H1 (cell line): Measurements from ENCODE around the gene PCNP. TPM values are rescaled to one million over a fixed set of nuclear protein-coding genes. Genes with fewer than 3 reads are reported as not detected.
A peak's percentile ranks its signal among the peaks of the same experiment; 100 is the strongest.

Experiments
- CTCF ChIA-PET: fragments of 300-600 bp; sonication (Branson Sonifier 250); formaldehyde crosslinking; loops from one replicate; lab custom pipeline; 2021; ENCODE audit not compliant: partially characterized antibody; lab: Charles Lee
- POLR2A ChIA-PET: fragments of 300-600 bp; sonication (Branson Sonifier 250); formaldehyde crosslinking; loops from one replicate; lab custom pipeline; 2021; ENCODE audit warnings: inconsistent platforms; ENCODE audit not compliant: partially characterized antibody; lab: Charles Lee
- DNase-seq, 2 experiments: peaks; one replicate each; pipeline versions ENCODE4 v3.0.0 to v3.0.0-alpha.2; 2010 to 2022; ENCODE audit warnings: low spot score in 2 of 2, low read depth in 1 of 2, mixed read lengths in 1 of 2
- FAIRE-seq: peaks from 2 replicates; lab custom pipeline; 2011; peaks lifted over from hg19 to GRCh38; lab: Jason Lieb, UNC
- H2AFZ ChIP-seq: 2 replicates; pipeline ENCODE4 v1.8.1; 2012; ENCODE audit warnings: low read length, inconsistent platforms
- H2AK5ac ChIP-seq: 2 replicates; pipeline ENCODE4 v1.6.1; 2013; ENCODE audit warnings: low read depth, low read length
- H2BK120ac ChIP-seq: replicated peaks from 2 replicates; pipeline ENCODE3; 2013; ENCODE audit warnings: low read depth, low read length, inconsistent platforms
- H2BK12ac ChIP-seq: 2 replicates; pipeline ENCODE4 v1.6.1; 2013; ENCODE audit warnings: low read depth, low read length
- H2BK15ac ChIP-seq: 2 replicates; pipeline ENCODE4 v1.6.1; 2013; ENCODE audit warnings: low read length
- H2BK20ac ChIP-seq: 2 replicates; pipeline ENCODE4 v1.6.1; 2013; ENCODE audit warnings: low read length
- H2BK5ac ChIP-seq: 2 replicates; pipeline ENCODE4 v1.6.1; 2013; ENCODE audit warnings: low read depth, low read length
- H3K14ac ChIP-seq: 2 replicates; pipeline ENCODE4 v1.6.1; 2013; ENCODE audit warnings: inconsistent platforms; ENCODE audit not compliant: insufficient read length
- H3K18ac ChIP-seq: 2 replicates; pipeline ENCODE4 v1.6.1; 2013; ENCODE audit warnings: low read length; ENCODE audit errors: extremely low read depth
- H3K23ac ChIP-seq: 2 replicates; pipeline ENCODE4 v1.6.1; 2013; ENCODE audit warnings: inconsistent platforms; ENCODE audit not compliant: insufficient read length
- H3K23me2 ChIP-seq: 2 replicates; pipeline ENCODE4 v1.6.1; 2013; ENCODE audit warnings: low read depth, low read length
- H3K27ac ChIP-seq: 2 replicates; pipeline ENCODE4 v1.6.1; 2011; ENCODE audit warnings: low read depth, low read length, inconsistent platforms
- H3K27me3 ChIP-seq, 4 experiments: replicated peaks in 1 of 4; 1 replicate in 1 of 4; 2 replicates in 3 of 4; pipeline versions ENCODE4 v1.6.1 to v1.8.1; 2011 to 2013; ENCODE audit warnings: low read length in 3 of 4, mild to moderate bottlenecking in 3 of 4, inconsistent platforms in 2 of 4, mixed read lengths in 2 of 4, moderate library complexity in 1 of 4; ENCODE audit not compliant: control insufficient read depth in 3 of 4, insufficient read depth in 3 of 4; ENCODE audit errors: extremely low read depth in 1 of 4
- H3K36me3 ChIP-seq, 4 experiments: 2 replicates each; pipeline versions ENCODE4 v1.6.1 to v1.8.1; 2011 to 2013; ENCODE audit warnings: mild to moderate bottlenecking in 4 of 4, low read length in 3 of 4, moderate library complexity in 2 of 4, control low read depth in 1 of 4, inconsistent platforms in 1 of 4; ENCODE audit not compliant: insufficient read depth in 4 of 4, control insufficient read depth in 2 of 4
- H3K4ac ChIP-seq: replicated peaks from 2 replicates; pipeline ENCODE3; 2013; ENCODE audit warnings: low read length, low read depth, mixed read lengths, inconsistent platforms; ENCODE audit not compliant: insufficient read length
- H3K4me1 ChIP-seq, 4 experiments: replicated peaks in 1 of 4; 1 replicate in 1 of 4; 2 replicates in 3 of 4; pipeline versions ENCODE4 v1.6.1 to v1.8.1; 2011 to 2013; ENCODE audit warnings: low read length in 3 of 4, inconsistent platforms in 2 of 4, mixed read lengths in 1 of 4; ENCODE audit not compliant: insufficient read depth in 4 of 4, control insufficient read depth in 3 of 4
- H3K4me2 ChIP-seq, 2 experiments: 2 replicates each; pipeline versions ENCODE4 v1.6.1 to v1.8.1; 2011 to 2013; ENCODE audit warnings: low read depth in 2 of 2, low read length in 2 of 2, control low read depth in 1 of 2, inconsistent platforms in 1 of 2, mild to moderate bottlenecking in 1 of 2; ENCODE audit not compliant: insufficient read depth in 1 of 2
- H3K4me3 ChIP-seq, 4 experiments: fragments of 200-600, 300-600 bp in 1 of 4; sonication (generic), shearing (Covaris generic), sonication (Bioruptor Twin) in 1 of 4; 2 replicates each; pipeline versions ENCODE4 v1.5.1 to v1.8.1; 2011 to 2016; ENCODE audit warnings: low read length in 4 of 4, low read depth in 3 of 4, control low read depth in 2 of 4, inconsistent platforms in 2 of 4, mild to moderate bottlenecking in 2 of 4, mixed read lengths in 1 of 4, moderate library complexity in 1 of 4; ENCODE audit not compliant: insufficient read depth in 2 of 4; ENCODE audit errors: extremely low read depth in 1 of 4
- H3K56ac ChIP-seq: replicated peaks from 2 replicates; pipeline ENCODE3; 2013; ENCODE audit warnings: low read depth, mild to moderate bottlenecking, mixed read lengths, low read length, inconsistent platforms; ENCODE audit not compliant: insufficient read length
- H3K79me1 ChIP-seq: 2 replicates; pipeline ENCODE4 v1.6.1; 2013; ENCODE audit warnings: low read depth, low read length, control low read depth
- H3K79me2 ChIP-seq, 2 experiments: 2 replicates each; pipeline versions ENCODE4 v1.6.1 to v1.8.1; 2012 to 2013; ENCODE audit warnings: low read length in 2 of 2, mild to moderate bottlenecking in 2 of 2, inconsistent platforms in 1 of 2; ENCODE audit not compliant: insufficient read depth in 2 of 2, control insufficient read depth in 1 of 2
- H3K9ac ChIP-seq, 4 experiments: replicated peaks in 1 of 4; 1 replicate in 1 of 4; 2 replicates in 3 of 4; pipeline versions ENCODE4 v1.6.1 to v1.8.1; 2011 to 2013; ENCODE audit warnings: low read depth in 3 of 4, low read length in 3 of 4, control low read depth in 2 of 4, mild to moderate bottlenecking in 2 of 4, moderate library complexity in 2 of 4, inconsistent platforms in 1 of 4; ENCODE audit errors: extremely low read depth in 1 of 4
- H3K9me3 ChIP-seq, 2 experiments: 2 replicates each; pipeline versions ENCODE4 v1.6.1 to v1.8.1; 2012 to 2013; ENCODE audit warnings: mild to moderate bottlenecking in 2 of 2, moderate library complexity in 2 of 2, control low read depth in 1 of 2, inconsistent platforms in 1 of 2, low read depth in 1 of 2, low read length in 1 of 2, mixed read lengths in 1 of 2; ENCODE audit not compliant: insufficient read depth in 2 of 2
- H4K20me1 ChIP-seq, 2 experiments: replicated peaks in 1 of 2; 2 replicates each; pipeline versions ENCODE3 to v1.8.1; 2011 to 2013; ENCODE audit warnings: inconsistent platforms in 2 of 2, low read length in 2 of 2, mild to moderate bottlenecking in 1 of 2; ENCODE audit not compliant: insufficient read depth in 2 of 2, control insufficient read depth in 1 of 2
- H4K5ac ChIP-seq: 2 replicates; pipeline ENCODE4 v1.6.1; 2013; ENCODE audit warnings: low read length, low read depth, mixed read lengths, inconsistent platforms; ENCODE audit not compliant: insufficient read length
- H4K8ac ChIP-seq: 2 replicates; pipeline ENCODE4 v1.8.0; 2013; ENCODE audit warnings: mild to moderate bottlenecking, moderate library complexity, low read length, inconsistent platforms; ENCODE audit not compliant: insufficient read depth; ENCODE audit errors: extremely low read depth
- H4K91ac ChIP-seq: replicated peaks from 2 replicates; pipeline ENCODE3; 2013; ENCODE audit warnings: low read length, mixed read lengths, inconsistent platforms; ENCODE audit not compliant: insufficient read length
- ASH2L ChIP-seq: fragments of 200-600, 300-600 bp; sonication (generic); IDR thresholded peaks from one replicate; pipeline ENCODE4 v1.7.1; 2017; ENCODE audit warnings: low read length
- CBX5 ChIP-seq: fragments of 300-800, 300-1000 bp; sonication (generic); IDR thresholded peaks from 2 replicates; pipeline ENCODE4 v1.7.1; 2016; ENCODE audit warnings: antibody characterized with exemption, low read length, low read depth
- EGR1 ChIP-seq: IDR thresholded peaks from 2 replicates; pipeline ENCODE4 v1.6.1; 2011; ENCODE audit warnings: low read depth, low read length, borderline replicate concordance
- FOSL1 ChIP-seq: IDR thresholded peaks from 2 replicates; pipeline ENCODE4 v1.6.1; 2011; ENCODE audit warnings: mild to moderate bottlenecking, low read depth, low read length, moderate library complexity; ENCODE audit not compliant: insufficient read depth
- GTF2F1 ChIP-seq: IDR thresholded peaks from 2 replicates; pipeline ENCODE4 v1.6.1; 2012; ENCODE audit warnings: low read depth, low read length, improper control_type of control experiment, borderline replicate concordance
- HDAC2 ChIP-seq, 2 experiments: fragments of 300-600 bp in 1 of 2; sonication (generic) in 1 of 2; IDR thresholded peaks; 2 replicates each; pipeline ENCODE4 v1.6.1; 2011 to 2012; ENCODE audit warnings: low read depth in 2 of 2, low read length in 2 of 2, mild to moderate bottlenecking in 2 of 2, moderate library complexity in 2 of 2, borderline replicate concordance in 1 of 2, inconsistent platforms in 1 of 2
- KDM4A ChIP-seq: IDR thresholded peaks from one replicate; pipeline ENCODE4 v1.7.1; 2012; ENCODE audit warnings: low read depth, mild to moderate bottlenecking, moderate library complexity, low read length, inconsistent platforms; ENCODE audit not compliant: severe bottlenecking
- PHF8 ChIP-seq: fragments of 200-600 bp; sonication (generic); conservative IDR thresholded peaks from 2 replicates; pipeline ENCODE4 v1.7.1; 2012; ENCODE audit warnings: low read depth, mild to moderate bottlenecking, inconsistent platforms, low read length, moderate library complexity
- POLR2A ChIP-seq, 2 experiments: IDR thresholded peaks; 1 replicate in 1 of 2; 2 replicates in 1 of 2; pipeline ENCODE4 v1.6.1; 2011; ENCODE audit warnings: low read depth in 2 of 2, low read length in 2 of 2, mild to moderate bottlenecking in 2 of 2; ENCODE audit errors: control extremely low read depth in 1 of 2
- POLR2AphosphoS5 ChIP-seq: IDR thresholded peaks from 2 replicates; pipeline ENCODE4 v1.6.1; 2011; ENCODE audit warnings: low read depth, low read length
- WGBS, 2 experiments: shearing (Covaris generic) in 1 of 2; methylation state at CpG; one replicate each; pipeline versions ENCODE4 v1.1.6 to v1.1.7; 2013 to 2015; ENCODE audit warnings: low lambda C conversion rate in 2 of 2, mixed read lengths in 2 of 2, inconsistent platforms in 1 of 2, low coverage in 1 of 2, missing lambda C conversion rate in 1 of 2; ENCODE audit not compliant: insufficient replicate concordance in 2 of 2, insufficient coverage in 1 of 2, insufficient read length in 1 of 2; ENCODE audit errors: extremely low coverage in 1 of 2, missing lambda C conversion rate in 1 of 2; 5-methylcytosine and 5-hydroxymethylcytosine counted together
- polyA plus RNA-seq, 7 experiments: library from polyadenylated mRNA; depleted of rRNA in 3 of 7; stranded (reverse) in 5 of 7; unstranded in 2 of 7; fragments of >200 nt in 5 of 7; fragments of 200-250 nt in 2 of 7; gene quantifications; 1 replicate in 5 of 7; 2 replicates in 1 of 7; 4 replicates in 1 of 7; pipeline versions ENCODE4 v1.2.1 to v1.2.3, GENCODE V29; 2011 to 2013; ENCODE audit warnings: missing spikeins in 2 of 7, mixed read lengths in 2 of 7
- total RNA-seq: library from RNA; stranded (reverse); fragmentation: NEBNext Ultra II Directional; extraction: Animal tissue kit (Norgen Biotek cat#: 25700); gene quantifications from 2 replicates; pipeline ENCODE4 v1.2.1, GENCODE V29; 2021

Gene PCNP
- total and polyA plus RNA-seq, 2 of the 8 experiments (the other 6 are each of a cell fraction or from before 2014, with no cell fraction given), result 29.1 to 192 TPM

- Histone ChIP-seq H3K4ac (peak overlapping the region; percentile 16), H3K9ac (peak overlapping the region; percentile 96 to 98 (median 98))
- FAIRE-seq, result no peak
- TF ChIP-seq POLR2A (IDR thresholded peaks at IDR 0.05; ENCODE audit: control extremely low read depth in 1 of 2, low read depth in 2 of 2, low read length in 2 of 2), result peak; percentile 24 to 49; a peak in 2 of 3 replicates
- no peak; a peak in 1 of 4 replicates for TF ChIP-seq HDAC2 (IDR thresholded peaks at IDR 0.05; ENCODE audit: borderline replicate concordance in 1 of 2, low read depth in 2 of 2, low read length in 2 of 2)
- TF ChIP-seq FOSL1, result no peak
- no peak for TF ChIP-seq EGR1
- TF ChIP-seq KDM4A, result peak; percentile 4
- peak; percentile 34 for TF ChIP-seq ASH2L
- TF ChIP-seq PHF8, result peak; percentile 13; the same call in 1 of the 2 replicates
- peak; percentile 54; the same call in 1 of the 2 replicates for TF ChIP-seq POLR2AphosphoS5
- TF ChIP-seq CBX5, result no peak
- no peak for TF ChIP-seq GTF2F1
- TF ChIP-seq, all 59 proteins: peak for 5
- no peak overlapping the region for H3K18ac ChIP-seq
- H2AFZ ChIP-seq, result peak overlapping the region; percentile 3; the same call in 1 of the 2 replicates
- no peak overlapping the region for H3K14ac ChIP-seq
- ChIA-PET CTCF (interaction anchor here (0.7 to 2.7 kb wide), 12 partner anchors 13 to 277 kb away, joined by 3 to 8 read pairs (median 4); partner anchors contain the start of gene TRMT10C), POLR2A (interaction anchor here (0.6 to 5.9 kb wide), 21 partner anchors 10 to 299 kb away, joined by 3 to 60 read pairs (median 6); partner anchors contain the start of genes RPL24, SENP7, TRMT10C and ZBTB11)
- no peaks in the 10 kb centered on the region for H3K79me1 ChIP-seq
- no peaks in the 10 kb centered on the region; a peak in 1 of 7 replicates for H3K27me3 ChIP-seq
- peaks cover 6 to 53% of the 10 kb centered on the region in 2 experiments for H3K79me2 ChIP-seq
- peak overlapping the region; percentile 99 for H4K8ac ChIP-seq
- peak overlapping the region; percentile 90 for H4K91ac ChIP-seq
- DNase-seq, result peak in 1 of 2 experiments; percentile 73
- no peak overlapping the region for H2BK15ac ChIP-seq
- H3K27ac ChIP-seq, result peak overlapping the region; percentile 96
- peaks cover 4% of the 10 kb centered on the region for H3K23me2 ChIP-seq
- H2BK5ac ChIP-seq, result peak overlapping the region; percentile 97
- no peak overlapping the region for H2BK120ac ChIP-seq
- H2AK5ac ChIP-seq, result no peak overlapping the region; the same call in 1 of the 2 replicates
- H3K4me1 ChIP-seq, result peaks cover 0 to 3% (median 0%) of the 10 kb centered on the region in 4 experiments; a peak in 2 of 7 replicates
- H2BK12ac ChIP-seq, result peak overlapping the region; percentile 18; the same call in 1 of the 2 replicates
- peaks cover under 1 to 15% (median 4%) of the 10 kb centered on the region in 4 experiments; a peak in 4 of 8 replicates for H3K36me3 ChIP-seq
- peaks cover 0 to 2% of the 10 kb centered on the region in 2 experiments for H4K20me1 ChIP-seq
- H3K4me3 ChIP-seq, result peak overlapping the region; percentile 82 to 98 (median 91)
- no peaks in the 10 kb centered on the region for H3K9me3 ChIP-seq
- peak overlapping the region; percentile 97 for H4K5ac ChIP-seq
- peak overlapping the region; percentile 67 for H3K56ac ChIP-seq
- H3K4me2 ChIP-seq, result peak overlapping the region; percentile 86 to 87
- H2BK20ac ChIP-seq, result no peak overlapping the region
- WGBS, 2 experiments, result 2% methylated on average over 31 of the region's 41 CpGs; no CpG with 5 or more reads in 1 of the 2 experiments
- no peak overlapping the region for H3K23ac ChIP-seq
These were observed 570 bp downstream of the PCNP start for GRCh38 chr3:101574388-101575112.
